CD4-positive, CD25-positive, alpha-beta regulatory T cell (primary cell): ENCODE measurements around the gene TMEM131. TPM values are rescaled to one million over a fixed set of nuclear protein-coding genes. Genes with fewer than 3 reads are reported as not detected.

Experiments
- ATAC-seq, 2 donors: fragments of 150-1000 bp; cut with Tn5 transposase; one replicate each; pipeline ENCODE4 v1.10.0; 2021; ENCODE audit warnings: low read depth in 2 of 2, moderate number of reproducible peaks in 2 of 2, moderate library complexity in 1 of 2
- DNase-seq, 3 donors: peaks; one replicate each; pipeline versions ENCODE4 v3.0.0 to v3.0.0-alpha.2; 2012 to 2022; ENCODE audit warnings: mixed read lengths in 1 of 3
- H3K27ac ChIP-seq: one replicate; pipeline ENCODE4 v1.7.0; 2013; ENCODE audit warnings: mild to moderate bottlenecking, low read length; ENCODE audit not compliant: insufficient read depth, poor library complexity, severe bottlenecking
- H3K27me3 ChIP-seq: one replicate; pipeline ENCODE4 v1.7.0; 2013; ENCODE audit warnings: low read length; ENCODE audit not compliant: control insufficient read depth, insufficient read depth
- H3K36me3 ChIP-seq: one replicate; pipeline ENCODE4 v1.7.0; 2013; ENCODE audit warnings: mild to moderate bottlenecking, low read length, moderate library complexity; ENCODE audit not compliant: control insufficient read depth, insufficient read depth
- H3K4me1 ChIP-seq: 2 replicates; pipeline ENCODE4 v1.7.0; 2013; ENCODE audit warnings: mild to moderate bottlenecking, low read length; ENCODE audit not compliant: insufficient read depth, control insufficient read depth, poor library complexity, severe bottlenecking
- H3K4me3 ChIP-seq: one replicate; pipeline ENCODE4 v1.7.0; 2013; ENCODE audit warnings: low read depth, mild to moderate bottlenecking, low read length, moderate library complexity
- H3K9me3 ChIP-seq, 2 experiments: 1 replicate in 1 of 2; 2 replicates in 1 of 2; pipeline ENCODE4 v1.7.0; 2013; ENCODE audit warnings: low read length in 2 of 2, mild to moderate bottlenecking in 1 of 2, moderate library complexity in 1 of 2; ENCODE audit not compliant: control insufficient read depth in 2 of 2
- H3K27ac Mint-ChIP-seq, 3 donors: one replicate each; pipeline ENCODE4 v1.8.0; 2020 to 2022; ENCODE audit warnings: mild to moderate bottlenecking in 3 of 3, mixed read lengths in 3 of 3, moderate library complexity in 2 of 3
- H3K27me3 Mint-ChIP-seq: one replicate; pipeline ENCODE4 v1.8.0; 2022; ENCODE audit warnings: mild to moderate bottlenecking, mixed read lengths
- H3K36me3 Mint-ChIP-seq: one replicate; pipeline ENCODE4 v1.8.0; 2020; ENCODE audit warnings: mixed read lengths
- H3K4me1 Mint-ChIP-seq, 4 donors: one replicate each; pipeline ENCODE4 v1.8.0; 2020 to 2022; ENCODE audit warnings: mixed read lengths in 4 of 4, mild to moderate bottlenecking in 1 of 4
- H3K4me3 Mint-ChIP-seq, 4 donors: one replicate each; pipeline ENCODE4 v1.8.0; 2020 to 2022; ENCODE audit warnings: mild to moderate bottlenecking in 4 of 4, mixed read lengths in 4 of 4, moderate library complexity in 3 of 4
- H3K9me3 Mint-ChIP-seq, 7 donors: one replicate each; pipeline ENCODE4 v1.8.0; 2020 to 2022; ENCODE audit warnings: mixed read lengths in 7 of 7, mild to moderate bottlenecking in 3 of 7, moderate library complexity in 2 of 7
- polyA plus RNA-seq, 4 donors: library from polyadenylated mRNA; unstranded; fragments of 300-500 nt; fragmentation: Illumina TruSeq; gene quantifications; one replicate each; pipeline ENCODE4 v1.2.3, GENCODE V29; 2021
- total RNA-seq: library from RNA; stranded (reverse); gene quantifications from one replicate; pipeline ENCODE4 v1.2.3, GENCODE V29; 2022

The TMEM131 gene
- total and polyA plus RNA-seq, 5 donors from 2014 or later: 6.7 to 34.1 (median 8.0) TPM

- Histone ChIP-seq H3K9me3 (no peaks in the 10 kb centered on the region), H3K4me3 (peak overlapping the region; percentile 77), H3K4me1 (peaks cover 89% of the 10 kb centered on the region), H3K27ac (peak overlapping the region; percentile 92), H3K36me3 (peaks cover 21% of the 10 kb centered on the region), H3K27me3 (no peaks in the 10 kb centered on the region)
- ATAC-seq (peak; percentile 18 to 21), DNase-seq (no peak)
- H3K9me3 Mint-ChIP-seq: no peaks in the 10 kb centered on the region
- peak overlapping the region; percentile 93 to 100 (median 97) for H3K27ac Mint-ChIP-seq
- H3K4me1 Mint-ChIP-seq: peaks cover 5 to 92% (median 66%) of the 10 kb centered on the region in 4 donors
- H3K36me3 Mint-ChIP-seq: peaks cover 40% of the 10 kb centered on the region
- no peaks in the 10 kb centered on the region for H3K27me3 Mint-ChIP-seq
- peak overlapping the region; percentile 92 to 99 (median 96) for H3K4me3 Mint-ChIP-seq
These were observed 276.8 kb downstream of the TMEM131 start for GRCh38 chr2:97718942-97719341.

GRCh38 chr2:97718051-97718882, 277.5 kb downstream of the TMEM131 start:
- Histone ChIP-seq H3K36me3 (peaks cover 14% of the 10 kb centered on the region), H3K27me3 (no peaks in the 10 kb centered on the region), H3K9me3 (no peaks in the 10 kb centered on the region), H3K27ac (peak overlapping the region; percentile 92), H3K4me1 (peaks cover 95% of the 10 kb centered on the region), H3K4me3 (peak overlapping the region; percentile 77)
- peak; percentile 55 to 89 (median 73) for DNase-seq
- no peaks in the 10 kb centered on the region for H3K27me3 Mint-ChIP-seq
- peak overlapping the region; percentile 93 to 100 (median 97) for H3K27ac Mint-ChIP-seq
- H3K36me3 Mint-ChIP-seq: peaks cover 46% of the 10 kb centered on the region
- peak; percentile 93 to 95 for ATAC-seq
- H3K9me3 Mint-ChIP-seq: no peaks in the 10 kb centered on the region
- H3K4me3 Mint-ChIP-seq: peak overlapping the region; percentile 92 to 99 (median 96)
- peaks cover 7 to 92% (median 67%) of the 10 kb centered on the region in 4 donors for H3K4me1 Mint-ChIP-seq

GRCh38 chr2:97717613-97717995, 278.1 kb downstream of the TMEM131 start:
- H3K4me3 ChIP-seq: peak overlapping the region; percentile 77
- no peaks in the 10 kb centered on the region for H3K9me3 Mint-ChIP-seq
- peaks cover 41% of the 10 kb centered on the region for H3K36me3 Mint-ChIP-seq
- H3K27me3 Mint-ChIP-seq: no peaks in the 10 kb centered on the region
- ATAC-seq (no peak), DNase-seq (no peak)
- H3K27ac Mint-ChIP-seq: peak overlapping the region; percentile 93 to 100 (median 97)
- H3K27ac ChIP-seq: peak overlapping the region; percentile 92
- H3K4me1 ChIP-seq: peaks cover 95% of the 10 kb centered on the region
- peaks cover 9% of the 10 kb centered on the region for H3K36me3 ChIP-seq
- H3K4me1 Mint-ChIP-seq: peaks cover 9 to 93% (median 65%) of the 10 kb centered on the region in 4 donors
- no peaks in the 10 kb centered on the region for H3K27me3 ChIP-seq
- no peaks in the 10 kb centered on the region for H3K9me3 ChIP-seq
- H3K4me3 Mint-ChIP-seq: peak overlapping the region; percentile 92 to 99 (median 96)

GRCh38 chr2:97716695-97717612, 278.8 kb downstream of the TMEM131 start:
- H3K4me1 ChIP-seq: peaks cover 94% of the 10 kb centered on the region
- H3K27ac ChIP-seq: peak overlapping the region; percentile 92
- peaks cover 4% of the 10 kb centered on the region for H3K36me3 ChIP-seq
- DNase-seq: no peak
- H3K4me3 ChIP-seq: peak overlapping the region; percentile 93
- Mint-ChIP-seq H3K4me1 (peaks cover 9 to 93% (median 66%) of the 10 kb centered on the region in 4 donors), H3K36me3 (peaks cover 40% of the 10 kb centered on the region), H3K27me3 (no peaks in the 10 kb centered on the region), H3K27ac (peak overlapping the region; percentile 100), H3K4me3 (peak overlapping the region; percentile 92 to 99 (median 96)), H3K9me3 (no peaks in the 10 kb centered on the region)
- ATAC-seq: no peak
- no peaks in the 10 kb centered on the region for H3K27me3 ChIP-seq
- no peaks in the 10 kb centered on the region for H3K9me3 ChIP-seq

- Mint-ChIP-seq H3K27ac (peak overlapping the region; percentile 100), H3K4me3 (peak overlapping the region; percentile 92 to 99 (median 96)), H3K9me3 (no peaks in the 10 kb centered on the region), H3K4me1 (peaks cover 9 to 94% (median 71%) of the 10 kb centered on the region in 4 donors), H3K27me3 (no peaks in the 10 kb centered on the region), H3K36me3 (peaks cover 39% of the 10 kb centered on the region)
- Histone ChIP-seq H3K27ac (peak overlapping the region; percentile 92), H3K9me3 (no peaks in the 10 kb centered on the region), H3K27me3 (no peaks in the 10 kb centered on the region), H3K36me3 (peaks cover 4% of the 10 kb centered on the region), H3K4me1 (peaks cover 89% of the 10 kb centered on the region), H3K4me3 (peak overlapping the region; percentile 93)
- ATAC-seq (no peak), DNase-seq (no peak)
These were observed 279.6 kb downstream of the TMEM131 start for GRCh38 chr2:97715951-97716694.

- DNase-seq (no peak), ATAC-seq (no peak)
- H3K4me3 ChIP-seq: peak overlapping the region; percentile 93
- H3K27me3 Mint-ChIP-seq: no peaks in the 10 kb centered on the region
- no peaks in the 10 kb centered on the region for H3K9me3 ChIP-seq
- H3K27ac ChIP-seq: peak overlapping the region; percentile 92
- H3K27ac Mint-ChIP-seq: peak overlapping the region; percentile 100
- H3K36me3 Mint-ChIP-seq: peaks cover 32% of the 10 kb centered on the region
- peaks cover 86% of the 10 kb centered on the region for H3K4me1 ChIP-seq
- H3K27me3 ChIP-seq: no peaks in the 10 kb centered on the region
- H3K4me3 Mint-ChIP-seq: peak overlapping the region; percentile 92 to 99 (median 96)
- H3K36me3 ChIP-seq: peaks cover 4% of the 10 kb centered on the region
- H3K9me3 Mint-ChIP-seq: no peaks in the 10 kb centered on the region
- peaks cover 11 to 92% (median 67%) of the 10 kb centered on the region in 4 donors for H3K4me1 Mint-ChIP-seq
These were observed 280.6 kb downstream of the TMEM131 start for GRCh38 chr2:97714950-97715652.
